Left colon (tissue), 2 donors: Measurements from ENCODE around the gene TRPM2. TPM values are rescaled to one million over a fixed set of nuclear protein-coding genes. Genes with fewer than 3 reads are reported as not detected.
A peak's percentile ranks its signal among the peaks of the same experiment; 100 is the strongest.

Experiments used
- ATAC-seq: fragments of 200-7000 bp; cut with Tn5 transposase; one replicate; pipeline ENCODE4 v1.9.1; 2020; ENCODE audit warnings: mild to moderate bottlenecking, moderate library complexity
- DNase-seq, 2 donors: peaks; one replicate each; pipeline ENCODE4 v3.0.0-alpha.2; 2020
- intact Hi-C, 2 donors: fragments of 100-400 bp; cut with DNase I in 1 of 2; cut with micrococcal nuclease in 1 of 2; formaldehyde crosslinking; loops; one replicate each; pipeline versions ENCODE4 v1.11.2 to v1.14.0; 2022; cut with DNase I, micrococcal nuclease
- long read RNA-seq: library from polyadenylated mRNA; unstranded; transcript quantifications from one replicate; pipeline ENCODE4 v2.0.0, GENCODE V29; 2021
- total RNA-seq, 2 donors: library from RNA; stranded (reverse); fragmentation: NEBNext Ultra II Directional; extraction: Animal tissue kit (Norgen Biotek cat#: 25700); gene quantifications; one replicate each; pipeline ENCODE4 v1.2.1, GENCODE V29; 2021
- donor health status: DM: no; HTN: no; CAD: no.
- donor health status: DM: yes; HTN: yes; CAD: no.

TRPM2 gene
- total RNA-seq = 1 to 10 TPM; 3.3 to 5.4 TPM
- long read RNA-seq, partial matches to known transcripts = 1 of 1 reads
- long read RNA-seq, other reads (novel, unspliced or antisense) = 0 of 1 reads

GRCh38 chr21:44353191-44353970, at the start of gene TRPM2:
TSS of gene TRPM2 (plus strand) at chr21:44353621. CDS start at chr21:44353701, 80 bp downstream.
- DNase-seq (peak in 1 of 2 donors; percentile 47), ATAC-seq (peak; percentile 32)
- intact Hi-C loops = no loop called here

- intact Hi-C loops = no loop called here
- no peak for DNase-seq
- no peak for ATAC-seq
Measured at GRCh38 chr21:44304011-44304616, 49.3 kb upstream of the TRPM2 start.

GRCh38 chr21:44304877-44305293, 48.5 kb upstream of the TRPM2 start:
- peak in 1 of 2 donors; percentile 66 for DNase-seq
- intact Hi-C loops = no loop called here
- ATAC-seq = no peak

- ATAC-seq (no peak), DNase-seq (no peak)
- intact Hi-C loops = no loop called here
Measured at GRCh38 chr21:44305691-44306090, 47.7 kb upstream of the TRPM2 start.

- intact Hi-C loops = no loop called here
- DNase-seq (no peak), ATAC-seq (no peak)
Measured at GRCh38 chr21:44306936-44307704, 46.3 kb upstream of the TRPM2 start.

- DNase-seq (no peak), ATAC-seq (no peak)
- intact Hi-C loops = no loop called here
Measured at GRCh38 chr21:44310628-44311507, 42.6 kb upstream of the TRPM2 start.

GRCh38 chr21:44312089-44312488, 41.3 kb upstream of the TRPM2 start:
- DNase-seq (no peak), ATAC-seq (no peak)
- intact Hi-C loops = no loop called here

- ATAC-seq = no peak
- no peak for DNase-seq
- intact Hi-C loops = no loop called here
Measured at GRCh38 chr21:44312716-44313115, 40.7 kb upstream of the TRPM2 start.

- ATAC-seq (no peak), DNase-seq (no peak)
- intact Hi-C loops = no loop called here
Measured at GRCh38 chr21:44313451-44313850, 40.0 kb upstream of the TRPM2 start.

GRCh38 chr21:44314128-44314527, 39.3 kb upstream of the TRPM2 start:
- DNase-seq (no peak), ATAC-seq (no peak)
- intact Hi-C loops = no loop called here

GRCh38 chr21:44314561-44314960, 38.9 kb upstream of the TRPM2 start:
- intact Hi-C loops = no loop called here
- DNase-seq (no peak), ATAC-seq (no peak)

GRCh38 chr21:44315691-44316203, 37.7 kb upstream of the TRPM2 start:
- DNase-seq = no peak
- intact Hi-C loops = no loop called here
- peak; percentile 4 for ATAC-seq

- DNase-seq (no peak), ATAC-seq (no peak)
- intact Hi-C loops = no loop called here
Measured at GRCh38 chr21:44316277-44316900, 37.0 kb upstream of the TRPM2 start.

- DNase-seq (no peak), ATAC-seq (no peak)
- intact Hi-C loops = no loop called here
Measured at GRCh38 chr21:44317241-44317782, 36.1 kb upstream of the TRPM2 start.

GRCh38 chr21:44317871-44318270, 35.5 kb upstream of the TRPM2 start:
- no peak for ATAC-seq

GRCh38 chr21:44318489-44319285, 34.7 kb upstream of the TRPM2 start:
- ATAC-seq = no peak
- intact Hi-C loops = no loop called here
- DNase-seq = no peak

More at GRCh38 chr21:44317871-44318270, 35.5 kb upstream of the TRPM2 start:
- intact Hi-C loops = no loop called here
- DNase-seq = no peak
